Gastrocnemius medialis (tissue), 4 donors: ENCODE measurements around the gene SAMD8.

ENCODE experiments used
- CTCF ChIP-seq, 5 experiments: fragments of 450-650 bp in 3 of 5; fragments of 200-600 bp in 2 of 5; sonication (generic) in 2 of 5; IDR thresholded peaks in 4 of 5; conservative IDR thresholded peaks in 1 of 5; 1 replicate in 4 of 5; 2 replicates in 1 of 5; pipeline ENCODE4 v1.5.1; 2016 to 2019; ENCODE audit warnings: antibody characterized with exemption in 5 of 5, mild to moderate bottlenecking in 3 of 5, moderate library complexity in 3 of 5
- POLR2A ChIP-seq, 2 donors: fragments of 450-650 bp; IDR thresholded peaks; one replicate each; pipeline ENCODE4 v1.6.1; 2017; ENCODE audit warnings: antibody characterized with exemption in 2 of 2, mild to moderate bottlenecking in 2 of 2, moderate library complexity in 2 of 2

- TF ChIP-seq POLR2A (IDR thresholded peaks at IDR 0.05): no peak
- TF ChIP-seq CTCF (IDR thresholded peaks at IDR 0.05 in 4 of 5, conservative IDR thresholded peaks at IDR 0.05 in 1 of 5): no peak
These were observed 15.8 kb upstream of the SAMD8 start for GRCh38 chr10:75095631-75096030.
